Stimulated activated CD4-positive, alpha-beta T cell treated with anti-CD3 and anti-CD28 coated beads, TNF-alpha, amount 100 ng/mL, for 1 hour (primary cell): ENCODE measurements around the gene DNTT.

ENCODE experiments used
- DNase-seq, 3 donors: peaks; one replicate each; pipeline ENCODE4 v3.0.0-alpha.2; 2020; ENCODE audit warnings: low read depth in 3 of 3, low spot score in 1 of 3

Gene DNTT

GRCh38 chr10:96341219-96342182, 37.3 kb downstream of the DNTT start:
- no peak for DNase-seq

DNA sequence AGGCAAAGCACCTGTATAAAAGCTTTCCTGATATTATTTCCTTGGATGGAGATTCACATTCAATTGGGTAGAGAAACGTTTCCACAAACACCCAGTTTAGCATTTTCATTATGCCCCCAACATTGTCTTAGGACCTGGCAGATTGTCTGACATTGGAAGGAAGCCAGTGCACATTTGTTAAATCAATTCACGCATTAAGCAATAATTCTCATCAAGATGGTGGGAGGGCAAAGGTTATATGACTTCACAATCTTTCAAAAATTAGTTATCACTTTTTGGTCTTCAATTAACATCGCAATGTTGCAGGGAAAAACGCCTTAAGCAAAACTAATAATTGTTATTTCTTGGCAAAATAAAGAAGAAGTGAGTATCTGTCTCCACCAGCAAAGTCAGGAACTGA, 38.2 kb downstream of the DNTT start:
- no peak for DNase-seq

DNA sequence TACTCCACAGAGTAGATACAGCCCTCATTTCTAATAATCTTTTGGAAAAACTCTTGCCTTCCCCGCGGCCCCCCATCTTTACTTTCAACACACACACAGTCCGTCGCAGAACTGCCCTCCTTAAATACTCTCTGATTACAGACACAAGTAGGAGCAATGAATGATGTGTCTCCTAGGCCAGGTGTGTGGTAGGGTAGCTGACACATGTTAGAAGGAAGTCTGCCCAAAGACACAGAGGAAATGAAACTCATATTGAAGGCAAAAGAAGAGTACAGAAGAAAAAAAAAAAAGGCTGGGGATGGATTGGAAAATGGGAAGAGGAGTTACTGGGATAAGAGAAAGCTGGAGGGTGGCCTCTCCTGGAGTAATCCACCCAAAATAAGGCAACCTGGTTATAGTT, 39.9 kb downstream of the DNTT start:
- no peak for DNase-seq

DNA sequence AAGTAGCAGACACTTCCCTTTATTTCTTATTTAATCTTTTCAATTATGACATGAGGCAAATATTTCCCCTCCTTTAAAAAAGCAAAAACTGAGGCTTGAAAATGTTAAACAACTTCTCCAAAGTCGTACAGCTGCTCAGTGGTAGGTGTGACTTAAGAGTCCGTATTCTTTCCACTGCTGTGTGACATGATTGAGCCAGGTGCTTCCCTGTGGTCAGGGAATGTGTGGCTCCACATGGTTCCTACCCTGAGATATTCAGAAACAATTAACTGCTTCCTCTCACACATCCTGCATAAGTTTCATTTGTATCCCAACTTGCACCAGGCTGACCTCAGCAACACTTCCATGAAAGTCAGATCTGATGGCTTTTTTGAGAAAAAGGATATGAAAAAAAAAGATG, 41.0 kb downstream of the DNTT start:
- DNase-seq, result no peak

GRCh38 chr10:96346295-96346694, 42.1 kb downstream of the DNTT start:
- DNase-seq, result no peak

- no peak for DNase-seq
Measured at GRCh38 chr10:96352027-96352426, 47.8 kb downstream of the DNTT start.

DNA sequence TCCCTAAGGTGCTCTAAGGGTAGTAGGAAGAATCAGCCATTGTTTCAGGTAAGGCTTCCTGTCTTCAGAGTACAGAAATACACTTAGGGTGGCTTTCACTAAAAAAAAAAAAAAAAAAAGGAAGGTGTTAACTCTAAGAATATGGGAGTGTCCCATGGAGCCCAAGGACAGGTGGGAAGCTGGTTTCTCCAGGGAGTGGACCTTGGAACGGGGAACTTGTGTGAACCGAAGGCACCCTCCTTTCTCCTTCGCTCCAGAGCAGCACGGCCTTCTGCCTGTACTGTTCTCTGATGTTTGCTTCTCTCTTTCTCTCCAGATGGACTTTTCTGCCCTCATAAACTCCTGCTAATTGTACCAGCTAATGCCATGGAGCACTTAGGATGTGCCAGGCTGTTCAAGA, 48.3 kb downstream of the DNTT start:
- DNase-seq, result no peak

DNA sequence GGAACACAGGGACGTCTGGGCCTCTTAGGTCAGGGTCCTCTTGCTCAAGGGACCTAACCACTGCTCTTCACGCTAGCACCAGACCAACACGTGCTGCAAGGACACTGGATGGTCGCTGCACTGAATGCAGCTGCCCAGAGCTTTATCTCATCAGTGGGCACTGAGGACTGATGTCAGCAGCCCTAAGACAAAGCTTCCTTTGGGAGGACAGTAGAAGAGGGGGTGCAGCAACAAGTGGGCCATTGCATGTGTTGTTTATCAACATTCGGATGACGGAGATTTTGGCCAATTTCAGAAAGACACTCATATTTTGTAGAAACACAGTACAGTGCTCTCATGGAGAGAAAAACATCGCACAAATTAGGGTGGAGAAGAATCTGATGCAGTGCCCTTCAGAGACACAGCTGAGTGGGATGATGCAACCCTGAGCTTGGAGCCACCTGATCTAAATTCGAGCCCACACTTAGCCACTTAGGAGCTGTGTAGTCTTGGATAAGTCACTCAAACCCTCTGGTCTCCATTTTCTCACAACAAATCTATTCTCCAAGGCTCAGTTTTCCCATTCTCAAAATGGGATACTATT, 52.9 kb downstream of the DNTT start:
- DNase-seq, result no peak

- no peak for DNase-seq
Measured at GRCh38 chr10:96358851-96359540, 54.8 kb downstream of the DNTT start, which contains the start of gene OPALIN. TSS of gene OPALIN (minus strand) at chr10:96359002. CDS start at chr10:96358896, 106 bp downstream.

GRCh38 chr10:96359616-96360015, 55.4 kb downstream of the DNTT start:
- no peak for DNase-seq

GRCh38 chr10:96360331-96360730, 56.1 kb downstream of the DNTT start:
- DNase-seq, result no peak

GRCh38 chr10:96360766-96361165, 56.5 kb downstream of the DNTT start:
- no peak for DNase-seq

DNA sequence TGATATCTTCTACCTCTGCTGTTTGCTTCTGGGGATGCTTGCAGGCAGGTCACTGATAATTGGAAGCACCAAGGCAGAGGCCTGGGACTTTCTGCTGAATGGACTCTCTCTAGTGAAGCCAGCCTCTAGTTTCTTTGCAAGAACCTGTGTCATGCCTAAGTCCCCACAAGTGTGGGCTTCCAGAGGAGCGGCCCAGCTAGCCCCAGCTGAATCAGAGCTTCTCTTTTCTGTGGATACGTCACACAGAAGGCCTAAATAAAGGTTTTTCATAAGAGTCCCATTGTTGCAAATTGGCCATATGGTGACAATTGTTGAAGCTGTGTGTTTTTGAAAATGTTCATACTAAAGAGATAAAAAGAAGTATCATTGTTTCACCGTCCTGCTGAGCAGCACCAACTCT, 61.3 kb downstream of the DNTT start:
- DNase-seq, result no peak

- DNase-seq, result no peak
Measured at GRCh38 chr10:96366508-96366907, 62.3 kb downstream of the DNTT start.

DNA sequence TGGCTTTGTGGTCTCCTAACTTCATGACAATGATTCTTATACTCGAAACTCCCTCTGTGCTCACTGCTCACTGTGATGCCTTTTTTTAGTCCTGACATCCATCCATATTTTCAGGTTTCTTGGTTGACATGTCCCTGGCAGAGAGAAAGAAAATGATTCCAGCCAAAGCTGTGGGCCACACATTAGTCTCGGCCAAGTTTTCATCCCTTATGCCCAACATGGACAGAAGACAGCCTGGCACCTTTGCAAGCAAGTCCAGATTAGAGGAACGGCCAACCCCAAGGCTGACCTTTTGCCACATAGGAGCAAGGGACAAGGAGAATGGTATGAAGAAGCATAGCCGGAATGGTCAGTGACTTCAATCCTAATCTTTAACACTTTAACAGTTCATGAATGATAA, 63.2 kb downstream of the DNTT start:
- DNase-seq, result no peak

GRCh38 chr10:96368971-96369370, 64.7 kb downstream of the DNTT start:
- no peak for DNase-seq

- no peak for DNase-seq
Measured at GRCh38 chr10:96369890-96370583, 65.8 kb downstream of the DNTT start.

GRCh38 chr10:96370584-96371157, 66.4 kb downstream of the DNTT start:
- peak in 2 of 3 donors; percentile 16 to 22 for DNase-seq

- DNase-seq, result no peak
Measured at GRCh38 chr10:96371356-96371755, 67.1 kb downstream of the DNTT start.

GRCh38 chr10:96374004-96374403, 69.8 kb downstream of the DNTT start:
- no peak for DNase-seq

DNA sequence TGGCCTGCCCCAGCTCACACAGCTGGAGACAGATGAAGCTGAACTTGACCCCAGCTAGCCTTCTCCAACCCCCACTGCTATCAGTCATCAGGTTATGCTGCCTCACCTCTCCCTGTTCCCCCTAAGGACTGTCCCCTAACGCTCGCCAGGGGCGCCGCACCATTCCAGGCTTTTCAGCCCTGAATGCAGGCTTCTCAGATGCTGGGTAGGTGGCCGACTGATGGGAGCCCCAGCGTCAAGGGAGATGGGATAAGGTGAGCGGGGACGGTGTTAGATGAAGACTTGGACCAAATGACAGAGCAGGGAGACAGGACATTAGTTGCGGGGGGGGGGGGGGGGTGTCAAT, 70.4 kb downstream of the DNTT start:
- no peak for DNase-seq
